Suppressor macrophage treated with lipopolysaccharide for 4 hours (primary cell): ENCODE data around the gene SPEM1.
A peak's percentile ranks its signal among the peaks of the same experiment; 100 is the strongest.
"Not testable (repeated sequence)": the region's sequence is repeated elsewhere in the genome, so short reads cannot be mapped to it uniquely, and the experiment has no call there.

Experiments
- DNase-seq: peaks from one replicate; pipeline ENCODE4 v3.0.0-alpha.2; 2020

The SPEM1 gene

GRCh38 chr17:7443499-7444485, 23.7 kb downstream of the SPEM1 start:
- DNase-seq, result no peak

GRCh38 chr17:7444682-7445618, 24.8 kb downstream of the SPEM1 start, which contains the start of gene CHRNB1:
Gene CHRNB1 (plus strand): TSS chr17:7445061. CDS start chr17:7445128, 67 bp downstream.
- DNase-seq, result peak; percentile 84

- DNase-seq, result no peak
Observed at GRCh38 chr17:7445619-7445968, 25.5 kb downstream of the SPEM1 start.

GRCh38 chr17:7448461-7448860, 28.3 kb downstream of the SPEM1 start:
- no peak for DNase-seq

GRCh38 chr17:7459961-7460545, 39.9 kb downstream of the SPEM1 start:
- DNase-seq, result no peak

GRCh38 chr17:7460850-7461660, 40.9 kb downstream of the SPEM1 start:
- no peak for DNase-seq

- DNase-seq, result no peak
Observed at GRCh38 chr17:7462474-7463371, 42.6 kb downstream of the SPEM1 start.

GRCh38 chr17:7463372-7463846, 43.3 kb downstream of the SPEM1 start:
- no peak for DNase-seq

GRCh38 chr17:7464081-7464480, 44.0 kb downstream of the SPEM1 start:
- DNase-seq, result no peak

GRCh38 chr17:7465597-7466275, 45.6 kb downstream of the SPEM1 start:
- no peak for DNase-seq

- DNase-seq, result no peak
Observed at GRCh38 chr17:7466318-7466638, 46.2 kb downstream of the SPEM1 start.

GRCh38 chr17:7466639-7467341, 46.7 kb downstream of the SPEM1 start:
- DNase-seq, result peak; percentile 80

GRCh38 chr17:7467498-7467897, 47.4 kb downstream of the SPEM1 start:
- DNase-seq, result no peak

GRCh38 chr17:7468290-7468689, 48.2 kb downstream of the SPEM1 start:
- no peak for DNase-seq

- no peak for DNase-seq
Observed at GRCh38 chr17:7468804-7469389, 48.8 kb downstream of the SPEM1 start.

- DNase-seq, result not testable (repeated sequence)
Observed at GRCh38 chr17:7469843-7470242, 49.7 kb downstream of the SPEM1 start.

GRCh38 chr17:7470457-7470973, 50.4 kb downstream of the SPEM1 start:
- DNase-seq, result not testable (repeated sequence)
